ENCODE results near the gene MYD88.

DNA sequence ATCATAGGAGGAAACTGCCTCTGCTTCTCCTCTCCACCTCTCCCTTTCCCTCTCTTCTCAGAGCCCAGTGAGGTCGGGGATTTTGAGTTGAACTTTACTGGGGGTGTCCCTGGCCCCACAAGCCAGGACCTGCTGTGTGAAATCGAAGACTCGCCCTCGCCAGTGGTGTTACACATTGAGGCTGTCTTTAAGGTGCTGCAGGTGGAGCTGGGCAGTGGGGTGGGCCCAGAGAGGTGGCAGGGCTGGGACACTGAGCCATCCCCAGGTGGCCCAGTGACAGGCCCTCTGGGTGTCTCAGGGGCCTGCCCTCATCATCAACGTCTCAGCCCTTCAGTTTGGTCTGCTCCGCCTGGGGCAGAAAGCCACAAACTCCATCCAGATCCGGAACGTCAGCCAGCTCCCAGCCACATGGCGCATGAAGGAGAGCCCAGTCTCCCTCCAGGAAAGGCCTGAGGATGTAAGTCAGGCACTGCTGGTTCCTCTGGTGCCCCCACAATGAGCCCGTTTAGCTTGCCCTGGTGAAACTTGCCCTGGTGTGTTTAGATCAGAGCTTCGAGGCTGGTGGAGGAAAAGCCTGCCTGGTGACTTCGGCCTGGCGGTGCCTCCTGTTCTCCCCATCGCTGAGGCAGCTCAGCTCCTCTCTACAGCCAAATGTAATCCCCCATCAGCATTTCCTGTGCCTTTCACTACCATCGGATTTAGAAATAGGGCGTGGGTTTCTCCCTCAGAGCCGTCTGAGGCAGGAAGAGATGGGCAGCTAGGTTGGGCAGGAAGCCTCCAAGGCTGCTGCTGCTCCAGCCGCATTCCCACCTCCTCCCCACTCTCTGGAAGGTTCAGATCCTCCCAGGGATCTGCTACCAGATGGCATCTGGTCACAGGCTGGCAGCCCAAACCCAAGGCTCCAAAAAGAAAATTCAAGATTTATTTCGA lies 40.8 kb upstream of the MYD88 start:
- TF ChIP-seq CTCF (conservative IDR thresholded peaks at IDR 0.05; ENCODE audit: low read depth, low read length) (no peak), EZH2 (IDR thresholded peaks at IDR 0.05; ENCODE audit: low read length, unreplicated experiment) (no peak)

All from PC-3 (cell line).